ENCODE measurements around the gene TDRD7.

Gene TDRD7

GRCh38 chr9:97534185-97534584 lies 122.3 kb downstream of the TDRD7 start:
- no peak for DNase-seq

GRCh38 chr9:97534961-97535594 lies 123.2 kb downstream of the TDRD7 start:
- no peak for DNase-seq

GRCh38 chr9:97535771-97536170 lies 123.9 kb downstream of the TDRD7 start:
- DNase-seq, result no peak

- no peak for DNase-seq
Observed at GRCh38 chr9:97536480-97536879, 124.6 kb downstream of the TDRD7 start.

GRCh38 chr9:97543561-97543960 lies 131.7 kb downstream of the TDRD7 start:
- no peak for DNase-seq

GRCh38 chr9:97545486-97545885 lies 133.6 kb downstream of the TDRD7 start:
- DNase-seq, result no peak

Data from activated naive CD4-positive, alpha-beta T cell treated with anti-CD3 and anti-CD28 coated beads, Interleukin-2, amount 50 U/mL, for 16 hours (primary cell).